ENCODE measurements around the gene PDZRN3.

The PDZRN3 gene

GRCh38 chr3:73415118-73415517 is 209.6 kb downstream of the PDZRN3 start:
- TF ChIP-seq CTCF (IDR thresholded peaks at IDR 0.05; ENCODE audit: insufficient read depth, low read depth, low read length, missing control alignments), result no peak
- no peak for DNase-seq (ENCODE audit: low read depth)
- H3K4me3 ChIP-seq (ENCODE audit: low read depth, low read length), result no peak overlapping the region

- TF ChIP-seq CTCF (IDR thresholded peaks at IDR 0.05; ENCODE audit: insufficient read depth, low read depth, low read length, missing control alignments), result no peak
- DNase-seq (ENCODE audit: low read depth), result no peak
- H3K4me3 ChIP-seq (ENCODE audit: low read depth, low read length), result no peak overlapping the region
Observed at GRCh38 chr3:73413619-73414018, 211.1 kb downstream of the PDZRN3 start.

GRCh38 chr3:73411993-73412392 is 212.7 kb downstream of the PDZRN3 start:
- no peak for TF ChIP-seq CTCF (IDR thresholded peaks at IDR 0.05; ENCODE audit: insufficient read depth, low read depth, low read length, missing control alignments)
- H3K4me3 ChIP-seq (ENCODE audit: low read depth, low read length), result no peak overlapping the region
- DNase-seq (ENCODE audit: low read depth), result no peak

- H3K4me3 ChIP-seq (ENCODE audit: low read depth, low read length), result no peak overlapping the region
- TF ChIP-seq CTCF (IDR thresholded peaks at IDR 0.05; ENCODE audit: insufficient read depth, low read depth, low read length, missing control alignments), result no peak
- DNase-seq (ENCODE audit: low read depth), result no peak
Observed at GRCh38 chr3:73411545-73411944, 213.2 kb downstream of the PDZRN3 start.

GRCh38 chr3:73409138-73409763 is 215.5 kb downstream of the PDZRN3 start:
- no peak for TF ChIP-seq CTCF (IDR thresholded peaks at IDR 0.05; ENCODE audit: insufficient read depth, low read depth, low read length, missing control alignments)
- DNase-seq (ENCODE audit: low read depth), result no peak
- no peak overlapping the region for H3K4me3 ChIP-seq (ENCODE audit: low read depth, low read length)

- TF ChIP-seq CTCF (IDR thresholded peaks at IDR 0.05; ENCODE audit: insufficient read depth, low read depth, low read length, missing control alignments), result no peak
- DNase-seq (ENCODE audit: low read depth), result no peak
- H3K4me3 ChIP-seq (ENCODE audit: low read depth, low read length), result no peak overlapping the region
Observed at GRCh38 chr3:73408634-73409033, 216.1 kb downstream of the PDZRN3 start.

- DNase-seq (ENCODE audit: low read depth), result no peak
- H3K4me3 ChIP-seq (ENCODE audit: low read depth, low read length), result no peak overlapping the region
Observed at GRCh38 chr3:73407577-73407976, 217.2 kb downstream of the PDZRN3 start.

More at GRCh38 chr3:73407577-73407976, 217.2 kb downstream of the PDZRN3 start:
- no peak for TF ChIP-seq CTCF (IDR thresholded peaks at IDR 0.05; ENCODE audit: insufficient read depth, low read depth, low read length, missing control alignments)

Data from GM12865 (cell line).